Islet precursor cell (in vitro differentiated cells): ENCODE measurements around the gene TRABD2B.

ENCODE experiments used
- DNase-seq: peaks from one replicate; pipeline ENCODE4 v3.0.0-alpha.2; 2018

Gene TRABD2B

DNA sequence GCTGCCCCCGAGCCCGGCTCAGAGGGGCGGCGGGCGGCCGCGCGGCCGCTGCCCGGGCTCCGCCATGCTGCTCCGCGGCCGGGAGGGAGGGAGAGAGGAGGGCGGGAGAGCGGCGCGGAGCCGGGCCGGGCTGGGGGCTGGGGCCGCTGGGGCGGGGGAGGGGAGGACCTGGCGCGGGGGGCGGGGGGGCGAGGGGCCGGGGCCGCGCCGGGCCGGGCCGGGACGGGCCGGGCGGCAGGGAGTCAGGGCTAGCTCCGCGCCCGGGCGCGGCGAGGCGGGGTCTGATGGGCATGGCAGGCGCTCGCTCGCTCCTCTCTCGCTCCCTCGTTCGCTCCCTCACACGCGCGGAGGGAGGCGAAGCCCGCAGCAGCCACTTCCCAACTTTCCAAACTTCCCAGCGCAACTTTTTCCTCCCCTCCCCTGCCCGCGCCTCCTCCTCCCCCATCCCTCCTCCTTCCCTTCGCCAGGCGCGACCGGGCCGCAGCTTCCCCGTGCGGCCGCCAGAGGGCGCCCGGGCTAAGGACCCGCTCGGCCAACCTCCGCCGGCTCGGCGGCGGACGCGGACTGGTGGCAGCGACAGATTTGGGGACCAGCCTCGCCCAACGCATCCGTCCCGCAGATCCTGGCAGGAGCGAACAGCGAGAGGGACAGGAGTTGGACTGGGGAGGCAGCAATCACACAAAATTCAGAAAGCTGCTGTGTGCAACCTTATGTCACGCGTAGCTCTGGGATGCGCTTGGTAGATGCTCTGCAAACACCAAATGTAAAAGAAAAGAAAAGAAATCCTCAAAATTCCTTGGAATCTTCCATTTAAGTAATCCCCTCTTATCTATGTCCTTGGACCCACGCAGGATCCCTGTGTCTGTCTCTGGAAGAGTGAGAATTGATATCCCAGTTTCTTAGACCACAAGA is at the start of gene TRABD2B:
TRABD2B (minus strand) TSS at position 97 of the 912 bp plus-strand sequence.
- peak; percentile 89 for DNase-seq

- DNase-seq: no peak
Observed at GRCh38 chr1:48044311-48044710, 47.1 kb upstream of the TRABD2B start.

- DNase-seq: no peak
Observed at GRCh38 chr1:48043622-48044021, 46.4 kb upstream of the TRABD2B start.

- DNase-seq: no peak
Observed at GRCh38 chr1:48040154-48040553, 43.0 kb upstream of the TRABD2B start.

GRCh38 chr1:48039088-48040054 is 42.2 kb upstream of the TRABD2B start:
- DNase-seq: no peak

GRCh38 chr1:48038270-48038767 is 41.1 kb upstream of the TRABD2B start:
- no peak for DNase-seq

DNA sequence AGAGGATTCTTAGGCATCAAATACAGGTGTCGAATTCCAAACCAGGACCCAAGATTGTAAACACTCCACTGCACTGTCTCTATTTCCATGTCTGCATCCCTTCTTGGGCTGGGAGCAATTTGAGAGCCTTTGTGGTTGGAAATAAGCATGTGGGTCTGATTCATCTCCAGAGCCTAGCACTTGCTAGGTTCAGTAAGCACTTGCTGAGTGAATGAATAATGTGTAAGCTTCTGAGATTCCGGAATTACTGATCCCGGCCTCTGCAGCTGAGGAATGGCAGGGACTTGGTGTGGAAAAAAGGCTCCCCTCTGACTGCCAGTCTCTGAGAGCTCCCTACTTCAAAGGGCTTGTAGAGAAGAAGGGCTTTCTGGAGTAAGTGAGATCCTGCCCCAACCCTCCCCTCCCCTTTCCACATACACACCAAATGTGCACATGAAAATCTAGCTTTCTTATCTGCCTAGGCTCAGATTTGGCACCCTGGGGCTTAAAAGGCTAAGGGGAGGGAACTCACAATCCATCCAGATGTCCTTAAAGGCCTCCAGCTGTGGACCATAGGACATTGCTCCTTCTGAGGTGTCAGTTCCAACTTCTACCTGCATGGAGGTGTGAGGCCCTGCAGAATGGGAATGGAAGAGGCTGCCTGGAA is 39.6 kb upstream of the TRABD2B start:
- peak; percentile 69 for DNase-seq

- peak; percentile 35 for DNase-seq
Observed at GRCh38 chr1:48035371-48036141, 38.4 kb upstream of the TRABD2B start.

- DNase-seq: peak; percentile 39
Observed at GRCh38 chr1:48033495-48034045, 36.4 kb upstream of the TRABD2B start.

DNA sequence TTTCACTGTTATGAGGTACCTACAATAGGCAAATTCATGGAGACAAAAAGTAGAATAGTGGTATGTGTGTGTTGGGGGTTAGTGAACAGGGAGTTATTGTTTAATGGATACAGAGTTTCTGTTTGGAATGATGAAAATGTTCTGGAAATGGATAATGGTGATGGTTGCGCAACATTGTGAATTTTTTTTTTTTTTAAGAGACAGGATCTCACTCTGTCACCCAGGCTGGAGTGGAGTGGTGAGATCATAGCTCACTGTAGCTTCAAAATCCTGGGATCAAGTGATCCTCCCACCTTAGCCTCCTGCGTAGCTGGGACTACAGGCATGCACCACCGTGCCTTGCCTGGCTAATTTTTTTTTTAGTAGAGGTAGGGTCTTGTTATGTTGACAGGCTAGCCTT is 34.5 kb upstream of the TRABD2B start:
- no peak for DNase-seq

DNA sequence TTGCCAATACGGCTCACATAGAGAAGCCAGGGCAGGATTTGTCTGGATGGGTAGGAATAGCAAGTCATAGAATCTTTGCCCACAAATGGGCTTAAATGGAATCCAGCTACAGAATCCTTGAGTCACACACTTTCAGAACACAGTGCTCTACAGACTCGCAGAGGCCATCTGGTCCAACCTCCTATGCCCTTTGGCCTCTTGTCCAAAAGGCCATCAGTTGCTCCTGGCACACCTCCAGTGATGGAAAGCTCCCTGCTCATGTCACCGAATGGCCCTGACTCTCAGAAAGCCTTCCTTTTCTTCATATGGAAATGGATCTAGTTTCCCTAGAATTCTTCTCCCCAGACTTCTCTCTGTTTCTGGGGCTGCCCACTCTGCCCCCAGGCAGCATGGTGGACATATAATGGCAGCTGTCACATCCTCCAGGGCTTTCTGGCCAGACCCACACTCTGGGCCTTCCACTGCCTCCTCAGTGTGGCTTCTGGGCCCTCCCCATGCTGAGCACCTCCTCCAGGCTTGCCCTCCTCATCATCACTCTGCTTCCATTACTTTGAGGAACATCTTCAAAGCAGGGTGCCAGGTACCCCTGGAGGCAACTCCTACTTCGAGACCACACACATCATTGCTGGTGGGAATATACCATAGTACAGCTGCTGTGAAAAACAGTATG is 33.6 kb upstream of the TRABD2B start:
- peak; percentile 34 for DNase-seq

- peak; percentile 9 for DNase-seq
Observed at GRCh38 chr1:48030211-48030610, 33.0 kb upstream of the TRABD2B start.

DNA sequence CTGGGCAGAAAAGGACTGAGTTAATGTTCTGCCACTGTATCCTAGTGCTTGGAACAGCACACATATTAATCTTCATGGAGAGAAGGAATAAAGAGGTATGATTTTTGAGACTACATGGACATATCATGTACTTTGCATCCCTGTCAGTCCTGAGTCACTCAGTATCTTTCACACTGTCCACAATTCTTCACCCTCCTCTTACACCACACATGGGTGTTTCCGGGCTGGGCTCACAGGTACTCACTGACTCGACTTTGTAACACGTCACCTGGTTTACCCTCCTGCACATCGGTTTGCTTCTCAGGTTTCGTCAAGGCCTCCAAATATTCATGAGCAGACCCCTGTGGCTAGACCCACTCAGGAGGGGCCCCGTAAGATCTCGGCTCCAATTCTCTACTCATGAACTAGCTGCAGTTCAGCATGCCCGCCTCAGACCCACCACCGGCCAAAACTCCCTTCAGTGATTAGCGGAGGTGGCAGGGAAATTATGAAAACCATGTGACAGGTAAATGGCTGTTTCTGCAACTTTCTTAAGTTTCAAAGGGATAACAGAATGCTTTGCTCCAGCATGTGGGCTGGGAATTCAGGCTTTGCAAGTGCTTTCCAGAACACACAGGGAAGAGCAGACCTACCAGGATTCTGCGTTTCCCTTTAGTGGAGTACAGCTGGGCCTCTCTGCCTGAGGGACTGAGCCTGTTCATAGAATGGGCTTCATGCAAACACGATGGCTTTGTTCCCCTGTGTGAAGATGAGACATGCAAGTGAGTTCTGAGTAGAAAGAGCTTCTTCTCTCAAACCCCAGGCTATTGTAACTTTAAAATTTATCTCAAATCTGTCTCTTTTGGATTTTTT is 31.3 kb upstream of the TRABD2B start:
- DNase-seq: peak; percentile 48

DNA sequence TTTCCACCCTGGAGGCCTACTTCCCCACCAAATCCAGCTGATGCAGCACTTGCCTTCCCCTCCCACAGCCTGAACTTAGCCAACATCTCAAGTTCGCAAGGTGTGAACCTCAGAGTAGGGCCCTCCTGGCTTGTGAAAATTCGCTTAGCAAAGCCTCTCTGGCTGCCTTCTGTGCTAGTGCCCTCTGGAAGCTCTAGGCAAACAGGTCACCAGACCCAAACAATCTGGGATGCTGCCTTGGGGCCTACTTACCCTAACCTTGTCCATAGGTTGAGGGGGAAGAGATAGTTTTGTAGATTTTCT is 30.3 kb upstream of the TRABD2B start:
- DNase-seq: peak; percentile 47

- DNase-seq: no peak
Observed at GRCh38 chr1:48026701-48027532, 29.7 kb upstream of the TRABD2B start.

DNA sequence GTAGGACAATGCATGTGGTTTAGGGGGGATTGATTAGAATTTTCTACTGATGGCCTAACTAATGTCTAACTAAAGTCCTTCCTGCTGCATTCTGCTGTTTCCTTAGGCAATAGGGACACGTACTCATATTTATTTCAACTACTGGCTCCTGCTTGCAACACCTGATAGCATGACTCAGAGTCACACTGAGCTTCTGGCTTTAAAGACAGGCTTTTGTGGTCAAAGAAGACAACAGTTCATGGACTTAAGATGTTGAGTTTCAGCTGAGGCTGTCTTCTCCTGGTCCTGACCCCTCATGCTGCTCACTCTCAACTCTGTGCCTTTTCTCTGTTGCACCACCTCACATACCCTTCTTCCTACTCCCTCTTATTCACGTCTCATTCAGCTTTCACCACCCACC is 29.1 kb upstream of the TRABD2B start:
- DNase-seq: peak; percentile 64

GRCh38 chr1:48025076-48025475 is 27.9 kb upstream of the TRABD2B start:
- DNase-seq: peak; percentile 76

- DNase-seq: peak; percentile 37
Observed at GRCh38 chr1:48023488-48023887, 26.3 kb upstream of the TRABD2B start.

DNA sequence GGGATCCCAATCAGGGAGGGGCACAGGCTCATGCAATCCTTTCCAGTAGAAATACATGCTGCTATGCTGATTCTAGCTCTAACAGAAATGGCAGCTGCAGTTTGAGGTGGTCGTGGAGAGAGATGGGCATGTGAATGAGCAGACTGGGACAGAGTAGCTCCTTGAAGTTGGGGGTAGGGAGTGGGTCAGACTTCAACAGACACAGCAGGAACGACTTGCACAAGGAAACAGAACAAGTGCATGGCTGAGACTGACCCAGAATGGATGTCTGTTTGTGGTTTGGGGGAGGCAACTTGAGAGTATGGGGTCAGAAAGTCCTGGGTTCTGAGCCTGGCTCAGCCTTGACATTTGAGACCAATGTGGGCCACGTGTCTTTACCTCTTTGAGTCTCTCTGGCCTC is 25.1 kb upstream of the TRABD2B start:
- peak; percentile 40 for DNase-seq
